SIG-M5 treated with dmso at 0.1 percent for 504 hours (cell line): ENCODE measurements around the gene PA2G4.

Experiments
- DNase-seq: peaks from one replicate; lab custom pipeline; 2025; ENCODE audit not compliant: unreplicated experiment; lab: John Stamatoyannopoulos, UW

The PA2G4 gene

GRCh38 chr12:56122637-56123036 is 18.3 kb downstream of the PA2G4 start:
- DNase-seq = no peak

- DNase-seq = no peak
These were observed 19.8 kb downstream of the PA2G4 start for GRCh38 chr12:56124133-56124532.

GRCh38 chr12:56126732-56127239 is 22.4 kb downstream of the PA2G4 start:
- peak; percentile 95 for DNase-seq

GRCh38 chr12:56127485-56127887 is 23.1 kb downstream of the PA2G4 start:
- DNase-seq = no peak

- DNase-seq = peak; percentile 100
These were observed 23.7 kb downstream of the PA2G4 start, which contains the start of gene ESYT1 for GRCh38 chr12:56127888-56128669. Gene ESYT1, plus strand, starts transcription at chr12:56128267. Its CDS starts 53 bp downstream, at chr12:56128320.

- DNase-seq = peak; percentile 42
These were observed 24.4 kb downstream of the PA2G4 start for GRCh38 chr12:56128670-56129205.

GRCh38 chr12:56129206-56129941 is 25.0 kb downstream of the PA2G4 start:
- DNase-seq = peak; percentile 78

- no peak for DNase-seq
These were observed 25.7 kb downstream of the PA2G4 start for GRCh38 chr12:56129942-56130495.

GRCh38 chr12:56130876-56131275 is 26.5 kb downstream of the PA2G4 start:
- no peak for DNase-seq

GRCh38 chr12:56134897-56135296 is 30.5 kb downstream of the PA2G4 start:
- no peak for DNase-seq

- no peak for DNase-seq
These were observed 33.7 kb downstream of the PA2G4 start for GRCh38 chr12:56137853-56138571.

GRCh38 chr12:56141946-56142784 is 37.8 kb downstream of the PA2G4 start:
- DNase-seq = no peak

GRCh38 chr12:56143217-56143616 is 38.9 kb downstream of the PA2G4 start:
- no peak for DNase-seq

GRCh38 chr12:56143870-56144269 is 39.5 kb downstream of the PA2G4 start:
- no peak for DNase-seq

- DNase-seq = no peak
These were observed 40.9 kb downstream of the PA2G4 start for GRCh38 chr12:56145217-56145616.

GRCh38 chr12:56146492-56147460 is 42.4 kb downstream of the PA2G4 start:
- no peak for DNase-seq

GRCh38 chr12:56150563-56150962 is 46.2 kb downstream of the PA2G4 start:
- DNase-seq = no peak

GRCh38 chr12:56151672-56152131 is 47.3 kb downstream of the PA2G4 start:
- DNase-seq = peak; percentile 64
